OCI-LY1 (cell line): Measurements from ENCODE around the gene MAD1L1.

ENCODE experiments used
- EZH2 ChIP-seq: fragments of 200-600 bp; sonication (generic), shearing (Covaris generic); IDR thresholded peaks from 2 replicates; pipeline ENCODE4 v1.8.0; 2017; ENCODE audit warnings: borderline replicate concordance, mixed run types, mild to moderate bottlenecking, antibody characterized with exemption, low read length, moderate library complexity, mixed read lengths
- TF ChIP-seq, protein P1 (sequence below): fragments of 200-600 bp; sonication (generic), shearing (Covaris generic); IDR thresholded peaks from 2 replicates; pipeline ENCODE4 v1.5.1; 2017; ENCODE audit warnings: mild to moderate bottlenecking, antibody characterized with exemption, low read length, moderate library complexity, mixed read lengths

DNA sequence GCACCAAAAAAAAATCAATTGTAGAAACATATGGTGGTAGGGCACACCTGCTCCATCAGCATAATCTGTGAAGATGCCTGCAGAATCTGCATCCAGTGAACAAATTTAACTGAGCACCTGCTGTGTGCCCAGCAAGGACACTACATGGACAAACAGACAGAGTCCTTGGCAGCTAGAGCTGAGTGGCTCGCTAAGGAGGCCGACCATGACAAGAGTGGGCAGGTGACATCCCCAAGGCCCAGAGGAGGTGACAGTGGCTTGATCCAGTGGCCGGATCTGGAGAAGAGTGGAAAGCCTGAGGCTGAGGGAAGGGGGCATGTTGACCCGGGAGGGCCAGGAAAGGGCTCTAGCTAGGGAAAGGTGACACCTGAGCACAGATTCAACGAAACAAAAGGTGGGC lies 68.1 kb downstream of the MAD1L1 start:
- no peak for TF ChIP-seq EZH2
- TF ChIP-seq, protein P1, sequence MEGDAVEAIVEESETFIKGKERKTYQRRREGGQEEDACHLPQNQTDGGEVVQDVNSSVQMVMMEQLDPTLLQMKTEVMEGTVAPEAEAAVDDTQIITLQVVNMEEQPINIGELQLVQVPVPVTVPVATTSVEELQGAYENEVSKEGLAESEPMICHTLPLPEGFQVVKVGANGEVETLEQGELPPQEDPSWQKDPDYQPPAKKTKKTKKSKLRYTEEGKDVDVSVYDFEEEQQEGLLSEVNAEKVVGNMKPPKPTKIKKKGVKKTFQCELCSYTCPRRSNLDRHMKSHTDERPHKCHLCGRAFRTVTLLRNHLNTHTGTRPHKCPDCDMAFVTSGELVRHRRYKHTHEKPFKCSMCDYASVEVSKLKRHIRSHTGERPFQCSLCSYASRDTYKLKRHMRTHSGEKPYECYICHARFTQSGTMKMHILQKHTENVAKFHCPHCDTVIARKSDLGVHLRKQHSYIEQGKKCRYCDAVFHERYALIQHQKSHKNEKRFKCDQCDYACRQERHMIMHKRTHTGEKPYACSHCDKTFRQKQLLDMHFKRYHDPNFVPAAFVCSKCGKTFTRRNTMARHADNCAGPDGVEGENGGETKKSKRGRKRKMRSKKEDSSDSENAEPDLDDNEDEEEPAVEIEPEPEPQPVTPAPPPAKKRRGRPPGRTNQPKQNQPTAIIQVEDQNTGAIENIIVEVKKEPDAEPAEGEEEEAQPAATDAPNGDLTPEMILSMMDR: no peak
